ENCODE results near the gene AKR1C3. TPM values are rescaled to one million over a fixed set of nuclear protein-coding genes. Genes with fewer than 3 reads are reported as not detected.

Gene AKR1C3
- total RNA-seq, 1 donor from 2014 or later: 1.2 TPM

- Histone ChIP-seq H3K27me3 (ENCODE audit: control insufficient read depth, insufficient read depth, low read length) (no peaks in the 10 kb centered on the region), H3K4me3 (ENCODE audit: low read depth, low read length) (no peak overlapping the region), H3K36me3 (ENCODE audit: control insufficient read depth, insufficient read depth, low read length) (no peaks in the 10 kb centered on the region)
- DNase-seq (ENCODE audit: low read depth): no peak
- no peak for TF ChIP-seq CTCF (IDR thresholded peaks at IDR 0.05; ENCODE audit: insufficient read depth, low read length, poor library complexity, severe bottlenecking)
Measured at GRCh38 chr10:5076615-5077014, 17.6 kb upstream of the AKR1C3 start.

GRCh38 chr10:5078547-5079180, 15.6 kb upstream of the AKR1C3 start:
- DNase-seq (ENCODE audit: low read depth): no peak
- Histone ChIP-seq H3K36me3 (ENCODE audit: control insufficient read depth, insufficient read depth, low read length) (no peaks in the 10 kb centered on the region), H3K27me3 (ENCODE audit: control insufficient read depth, insufficient read depth, low read length) (no peaks in the 10 kb centered on the region), H3K4me3 (ENCODE audit: low read depth, low read length) (no peak overlapping the region)
- TF ChIP-seq CTCF (IDR thresholded peaks at IDR 0.05; ENCODE audit: insufficient read depth, low read length, poor library complexity, severe bottlenecking): no peak

- Histone ChIP-seq H3K27me3 (ENCODE audit: control insufficient read depth, insufficient read depth, low read length) (no peaks in the 10 kb centered on the region), H3K36me3 (ENCODE audit: control insufficient read depth, insufficient read depth, low read length) (no peaks in the 10 kb centered on the region), H3K4me3 (ENCODE audit: low read depth, low read length) (no peak overlapping the region)
- TF ChIP-seq CTCF (IDR thresholded peaks at IDR 0.05; ENCODE audit: insufficient read depth, low read length, poor library complexity, severe bottlenecking): no peak
- no peak for DNase-seq (ENCODE audit: low read depth)
Measured at GRCh38 chr10:5079306-5079830, 14.8 kb upstream of the AKR1C3 start.

- no peak for TF ChIP-seq CTCF (IDR thresholded peaks at IDR 0.05; ENCODE audit: insufficient read depth, low read length, poor library complexity, severe bottlenecking)
- no peak for DNase-seq (ENCODE audit: low read depth)
- H3K27me3 ChIP-seq (ENCODE audit: control insufficient read depth, insufficient read depth, low read length): no peaks in the 10 kb centered on the region
Measured at GRCh38 chr10:5079836-5080235, 14.4 kb upstream of the AKR1C3 start.

GRCh38 chr10:5081091-5081490, 13.1 kb upstream of the AKR1C3 start:
- no peaks in the 10 kb centered on the region for H3K27me3 ChIP-seq (ENCODE audit: control insufficient read depth, insufficient read depth, low read length)
- H3K36me3 ChIP-seq (ENCODE audit: control insufficient read depth, insufficient read depth, low read length): no peaks in the 10 kb centered on the region
- TF ChIP-seq CTCF (IDR thresholded peaks at IDR 0.05; ENCODE audit: insufficient read depth, low read length, poor library complexity, severe bottlenecking): no peak
- H3K4me3 ChIP-seq (ENCODE audit: low read depth, low read length): no peak overlapping the region
- DNase-seq (ENCODE audit: low read depth): no peak

More at GRCh38 chr10:5079836-5080235, 14.4 kb upstream of the AKR1C3 start:
- H3K4me3 ChIP-seq (ENCODE audit: low read depth, low read length): no peak overlapping the region
- H3K36me3 ChIP-seq (ENCODE audit: control insufficient read depth, insufficient read depth, low read length): no peaks in the 10 kb centered on the region

Data from kidney epithelial cell (primary cell).